SKM-1 treated with dmso at 0.1 percent for 144 hours (cell line): ENCODE results near the gene ISG20.

Source experiments
- DNase-seq: peaks from one replicate; lab custom pipeline; 2025; ENCODE audit not compliant: unreplicated experiment; lab: John Stamatoyannopoulos, UW

ISG20 gene

GRCh38 chr15:88653200-88654064 is 14.6 kb downstream of the ISG20 start:
- no peak for DNase-seq

GRCh38 chr15:88654430-88655102 is 15.8 kb downstream of the ISG20 start:
- DNase-seq: no peak

- no peak for DNase-seq
Measured at GRCh38 chr15:88655103-88655553, 16.3 kb downstream of the ISG20 start.

GRCh38 chr15:88655800-88656488 is 17.1 kb downstream of the ISG20 start:
- peak; percentile 19 for DNase-seq

- DNase-seq: no peak
Measured at GRCh38 chr15:88656760-88657221, 18.0 kb downstream of the ISG20 start.

- peak; percentile 9 for DNase-seq
Measured at GRCh38 chr15:88657326-88658069, 18.7 kb downstream of the ISG20 start.

GRCh38 chr15:88658070-88658965 is 19.5 kb downstream of the ISG20 start:
- no peak for DNase-seq

- no peak for DNase-seq
Measured at GRCh38 chr15:88658972-88659931, 20.4 kb downstream of the ISG20 start.

GRCh38 chr15:88661041-88661700 is 22.4 kb downstream of the ISG20 start:
- no peak for DNase-seq

- DNase-seq: no peak
Measured at GRCh38 chr15:88661761-88662556, 23.1 kb downstream of the ISG20 start.

- no peak for DNase-seq
Measured at GRCh38 chr15:88663141-88663621, 24.4 kb downstream of the ISG20 start.

- DNase-seq: no peak
Measured at GRCh38 chr15:88664151-88664778, 25.4 kb downstream of the ISG20 start.

- DNase-seq: no peak
Measured at GRCh38 chr15:88674661-88675060, 35.8 kb downstream of the ISG20 start.

- no peak for DNase-seq
Measured at GRCh38 chr15:88678755-88679154, 39.9 kb downstream of the ISG20 start.

GRCh38 chr15:88680241-88681001 is 41.6 kb downstream of the ISG20 start:
- DNase-seq: no peak

- no peak for DNase-seq
Measured at GRCh38 chr15:88681610-88682221, 42.9 kb downstream of the ISG20 start.
